OCI-LY1 (cell line): Measurements from ENCODE around the gene CRYGS.

ENCODE experiments used
- H2AFZ ChIP-seq: fragments of 200-600 bp; sonication (generic), shearing (Covaris generic); 2 replicates; pipeline ENCODE4 v1.6.0; 2014; ENCODE audit warnings: antibody characterized with exemption, mild to moderate bottlenecking, low read length
- H3F3A ChIP-seq: fragments of 200-600 bp; sonication (generic), shearing (Covaris generic); 2 replicates; pipeline ENCODE4 v1.6.0; 2014; ENCODE audit warnings: mild to moderate bottlenecking, antibody characterized with exemption, low read length, moderate library complexity; ENCODE audit not compliant: insufficient read depth
- H3K27ac ChIP-seq: fragments of 200-600 bp; sonication (generic); 2 replicates; pipeline ENCODE4 v1.5.1; 2014; ENCODE audit warnings: low read length, mixed run types, mild to moderate bottlenecking, low read depth; ENCODE audit not compliant: poor library complexity, severe bottlenecking
- H3K27me3 ChIP-seq: fragments of 200-600 bp; sonication (generic); 2 replicates; pipeline ENCODE4 v1.6.0; 2014; ENCODE audit warnings: antibody characterized with exemption, mild to moderate bottlenecking, low read length, moderate library complexity; ENCODE audit not compliant: insufficient read depth
- H3K36me3 ChIP-seq: fragments of 200-600 bp; sonication (generic); 2 replicates; pipeline ENCODE4 v1.6.1; 2014; ENCODE audit warnings: mild to moderate bottlenecking, antibody characterized with exemption, low read length, moderate library complexity, mixed read lengths; ENCODE audit not compliant: insufficient read depth
- H3K4me1 ChIP-seq: fragments of 200-600 bp; sonication (generic); 2 replicates; pipeline ENCODE4 v1.5.1; 2014; ENCODE audit warnings: mild to moderate bottlenecking, low read length, moderate library complexity; ENCODE audit not compliant: insufficient read depth, severe bottlenecking
- H3K4me2 ChIP-seq: fragments of 200-600 bp; sonication (generic), shearing (Covaris generic); 2 replicates; pipeline ENCODE4 v1.6.1; 2014; ENCODE audit warnings: low read length
- H3K4me3 ChIP-seq: fragments of 200-600 bp; sonication (generic); 2 replicates; pipeline ENCODE4 v1.5.1; 2014; ENCODE audit warnings: low read length, low read depth, mild to moderate bottlenecking, mixed read lengths; ENCODE audit not compliant: poor library complexity, severe bottlenecking
- H3K79me2 ChIP-seq: fragments of 200-600 bp; shearing (Covaris generic); 2 replicates; pipeline ENCODE4 v1.6.1; 2016; ENCODE audit warnings: mixed run types, low read length, mixed read lengths; ENCODE audit not compliant: insufficient read depth
- H3K9ac ChIP-seq: fragments of 200-600 bp; sonication (generic), shearing (Covaris generic); 2 replicates; pipeline ENCODE4 v1.6.1; 2014; ENCODE audit warnings: mild to moderate bottlenecking, low read length, mixed read lengths
- H3K9me2 ChIP-seq: fragments of 200-600 bp; sonication (generic), shearing (Covaris generic); 2 replicates; pipeline ENCODE4 v1.6.1; 2014; ENCODE audit warnings: low read depth, mild to moderate bottlenecking, low read length, mixed read lengths
- H3K9me3 ChIP-seq: fragments of 200-600 bp; shearing (Covaris generic); 2 replicates; pipeline ENCODE4 v1.6.1; 2014; ENCODE audit warnings: low read length, mixed read lengths
- H4K20me1 ChIP-seq: fragments of 200-600 bp; sonication (generic), shearing (Covaris generic); 2 replicates; pipeline ENCODE4 v1.6.0; 2016; ENCODE audit warnings: mild to moderate bottlenecking, low read length; ENCODE audit not compliant: insufficient read depth
- EZH2 ChIP-seq: fragments of 200-600 bp; sonication (generic), shearing (Covaris generic); IDR thresholded peaks from 2 replicates; pipeline ENCODE4 v1.8.0; 2017; ENCODE audit warnings: borderline replicate concordance, mixed run types, mild to moderate bottlenecking, antibody characterized with exemption, low read length, moderate library complexity, mixed read lengths
- TF ChIP-seq, protein P1 (sequence below): fragments of 200-600 bp; sonication (generic), shearing (Covaris generic); IDR thresholded peaks from 2 replicates; pipeline ENCODE4 v1.5.1; 2017; ENCODE audit warnings: mild to moderate bottlenecking, antibody characterized with exemption, low read length, moderate library complexity, mixed read lengths

The CRYGS gene

DNA sequence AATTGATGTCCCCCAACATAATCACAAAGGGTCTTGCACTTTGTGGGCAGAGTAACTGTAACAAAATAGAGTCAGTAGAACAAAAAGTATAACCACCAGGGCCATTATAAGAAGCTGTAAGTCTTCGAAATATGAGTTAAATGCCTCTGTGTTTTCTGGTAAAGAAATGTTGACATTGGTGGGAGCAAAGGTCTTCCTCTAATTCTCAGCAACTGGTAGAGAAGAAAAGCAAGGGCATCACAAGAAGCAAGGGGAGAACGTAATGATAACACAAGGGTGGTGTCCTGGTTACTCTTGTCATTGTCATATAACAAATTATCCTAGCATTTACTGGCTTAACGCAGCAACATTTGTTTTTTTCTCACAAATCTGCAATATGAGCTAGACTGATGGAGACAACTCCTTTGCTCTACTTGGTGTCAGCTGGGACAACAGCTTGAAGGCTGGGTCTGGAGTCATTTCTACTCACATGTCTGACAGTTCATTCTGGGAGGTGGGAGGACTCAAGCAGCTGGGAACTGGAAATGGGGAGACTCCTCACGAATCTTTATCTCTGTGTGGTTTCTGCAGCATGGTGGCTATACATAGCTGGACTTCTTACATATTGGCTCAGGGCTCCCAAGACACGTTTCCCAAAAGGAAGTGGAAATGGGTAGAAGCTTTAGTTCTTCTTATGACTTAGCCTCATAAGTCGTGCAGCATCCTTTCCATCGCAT, 46.6 kb upstream of the CRYGS start:
- H3K36me3 ChIP-seq, result peaks cover 6% of the 10 kb centered on the region
- H2AFZ ChIP-seq, result no peak overlapping the region
- H3F3A ChIP-seq, result no peaks in the 10 kb centered on the region
- no peaks in the 10 kb centered on the region for H4K20me1 ChIP-seq
- peaks cover 3% of the 10 kb centered on the region for H3K4me1 ChIP-seq
- H3K79me2 ChIP-seq, result no peaks in the 10 kb centered on the region
- no peak overlapping the region for H3K9ac ChIP-seq
- H3K27me3 ChIP-seq, result no peaks in the 10 kb centered on the region
- H3K9me2 ChIP-seq, result no peaks in the 10 kb centered on the region
- no peak overlapping the region for H3K4me3 ChIP-seq
- no peaks in the 10 kb centered on the region for H3K9me3 ChIP-seq
- no peak for TF ChIP-seq EZH2
- TF ChIP-seq, protein P1, sequence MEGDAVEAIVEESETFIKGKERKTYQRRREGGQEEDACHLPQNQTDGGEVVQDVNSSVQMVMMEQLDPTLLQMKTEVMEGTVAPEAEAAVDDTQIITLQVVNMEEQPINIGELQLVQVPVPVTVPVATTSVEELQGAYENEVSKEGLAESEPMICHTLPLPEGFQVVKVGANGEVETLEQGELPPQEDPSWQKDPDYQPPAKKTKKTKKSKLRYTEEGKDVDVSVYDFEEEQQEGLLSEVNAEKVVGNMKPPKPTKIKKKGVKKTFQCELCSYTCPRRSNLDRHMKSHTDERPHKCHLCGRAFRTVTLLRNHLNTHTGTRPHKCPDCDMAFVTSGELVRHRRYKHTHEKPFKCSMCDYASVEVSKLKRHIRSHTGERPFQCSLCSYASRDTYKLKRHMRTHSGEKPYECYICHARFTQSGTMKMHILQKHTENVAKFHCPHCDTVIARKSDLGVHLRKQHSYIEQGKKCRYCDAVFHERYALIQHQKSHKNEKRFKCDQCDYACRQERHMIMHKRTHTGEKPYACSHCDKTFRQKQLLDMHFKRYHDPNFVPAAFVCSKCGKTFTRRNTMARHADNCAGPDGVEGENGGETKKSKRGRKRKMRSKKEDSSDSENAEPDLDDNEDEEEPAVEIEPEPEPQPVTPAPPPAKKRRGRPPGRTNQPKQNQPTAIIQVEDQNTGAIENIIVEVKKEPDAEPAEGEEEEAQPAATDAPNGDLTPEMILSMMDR, result no peak
- no peak overlapping the region for H3K4me2 ChIP-seq
- no peak overlapping the region for H3K27ac ChIP-seq

DNA sequence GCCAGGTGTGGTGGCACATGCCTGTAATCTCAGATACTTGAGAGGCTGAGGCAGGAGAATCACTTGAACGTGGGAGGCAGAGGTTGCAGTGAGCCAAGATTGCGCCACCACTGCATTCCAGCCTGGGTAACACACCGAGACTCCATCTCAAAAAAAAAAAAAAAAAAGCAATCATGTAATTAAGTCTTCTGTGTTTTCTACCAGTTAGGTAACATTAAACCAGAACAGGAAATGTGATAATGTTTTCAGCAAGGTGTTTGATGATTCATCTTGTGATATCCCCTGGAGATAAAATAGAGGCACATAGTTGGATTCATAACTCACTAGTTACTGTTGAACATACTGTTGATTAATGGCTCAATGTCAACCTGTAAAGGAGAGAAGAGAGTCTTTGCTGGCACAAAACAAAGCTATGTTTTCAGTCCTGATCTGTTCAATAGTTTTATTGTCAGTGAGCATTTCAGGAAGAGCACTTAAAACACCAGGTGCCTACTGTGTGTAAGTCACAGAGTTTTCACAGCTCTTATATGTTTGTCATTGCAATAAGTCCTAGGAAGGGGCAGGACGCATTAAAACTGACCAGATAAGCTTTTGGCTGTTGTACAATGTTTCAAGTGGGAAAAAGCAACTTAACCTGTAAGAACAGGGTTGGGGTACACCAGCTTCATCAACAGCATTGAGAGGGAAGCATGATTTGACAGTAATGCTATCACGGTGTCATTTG, 45.8 kb upstream of the CRYGS start:
- Histone ChIP-seq H3K9me3 (no peaks in the 10 kb centered on the region), H4K20me1 (no peaks in the 10 kb centered on the region), H3F3A (no peaks in the 10 kb centered on the region), H3K79me2 (no peaks in the 10 kb centered on the region), H3K36me3 (peaks cover 13% of the 10 kb centered on the region), H3K27me3 (no peaks in the 10 kb centered on the region), H3K27ac (no peak overlapping the region), H3K4me1 (peaks cover 3% of the 10 kb centered on the region), H3K9ac (no peak overlapping the region), H3K9me2 (no peaks in the 10 kb centered on the region), H3K4me2 (no peak overlapping the region), H3K4me3 (no peak overlapping the region), H2AFZ (no peak overlapping the region)
- TF ChIP-seq, protein P1, result no peak
- TF ChIP-seq EZH2, result no peak

DNA sequence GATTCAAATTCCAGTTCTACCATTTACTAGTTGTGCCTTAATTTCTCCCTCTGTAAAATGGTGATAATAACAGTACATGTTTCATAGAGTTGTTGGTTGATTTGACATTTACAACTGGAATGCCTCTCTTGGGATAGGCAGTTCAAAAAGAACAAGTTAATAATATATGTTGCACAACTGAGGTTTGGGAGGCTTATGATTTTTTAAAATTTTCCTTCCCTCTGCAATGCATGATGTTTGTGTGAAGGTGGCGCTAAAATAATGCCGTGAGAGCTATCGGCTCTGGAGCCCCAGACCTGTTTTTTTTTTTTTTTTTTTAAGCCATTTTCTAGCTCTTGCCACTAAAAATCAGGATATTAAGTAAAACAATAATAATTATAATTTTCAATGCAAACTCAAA, 44.9 kb upstream of the CRYGS start:
- Histone ChIP-seq H3K9me2 (no peaks in the 10 kb centered on the region), H2AFZ (no peak overlapping the region), H4K20me1 (no peaks in the 10 kb centered on the region), H3F3A (no peaks in the 10 kb centered on the region), H3K27ac (no peak overlapping the region), H3K4me1 (no peaks in the 10 kb centered on the region), H3K27me3 (no peaks in the 10 kb centered on the region), H3K9me3 (no peaks in the 10 kb centered on the region), H3K79me2 (no peaks in the 10 kb centered on the region), H3K36me3 (peaks cover 22% of the 10 kb centered on the region), H3K4me3 (no peak overlapping the region), H3K9ac (no peak overlapping the region), H3K4me2 (no peak overlapping the region)
- TF ChIP-seq, protein P1, result peak; percentile 78
- TF ChIP-seq EZH2, result no peak
